Esophagus muscularis mucosa (tissue), 4 donors: Measurements from ENCODE around the gene TIMM22. TPM values are rescaled to one million over a fixed set of nuclear protein-coding genes. Genes with fewer than 3 reads are reported as not detected.
"Not testable (repeated sequence)": the region's sequence is repeated elsewhere in the genome, so short reads cannot be mapped to it uniquely, and the experiment has no call there.

Experiments used
- DNase-seq: peaks from one replicate; pipeline ENCODE4 v3.0.0-alpha.2; 2017; ENCODE audit errors: extremely low spot score
- H3K27ac ChIP-seq, 4 donors: fragments of 200-600 bp; sonication (generic); replicated peaks in 1 of 4; 1 replicate in 3 of 4; 2 replicates in 1 of 4; pipeline ENCODE4 v1.5.1; 2016 to 2019; ENCODE audit warnings: mild to moderate bottlenecking in 1 of 4
- H3K27me3 ChIP-seq, 4 donors: fragments of 200-600 bp; sonication (generic); one replicate each; pipeline versions ENCODE4 v1.5.1 to v1.6.0; 2016 to 2019
- H3K36me3 ChIP-seq, 4 donors: fragments of 200-600 bp; sonication (generic); one replicate each; pipeline ENCODE4 v1.5.1; 2016 to 2019
- H3K4me1 ChIP-seq, 4 donors: fragments of 200-600 bp; sonication (generic); one replicate each; pipeline ENCODE4 v1.5.1; 2016 to 2019
- H3K4me3 ChIP-seq, 4 donors: fragments of 200-600 bp; sonication (generic); 1 replicate in 2 of 4; 2 replicates in 2 of 4; pipeline ENCODE4 v1.5.1; 2016 to 2019; ENCODE audit warnings: mild to moderate bottlenecking in 4 of 4, moderate library complexity in 1 of 4
- H3K9me3 ChIP-seq, 4 donors: fragments of 200-600 bp; sonication (generic); 1 replicate in 3 of 4; 2 replicates in 1 of 4; pipeline ENCODE4 v1.5.1; 2016 to 2019
- EP300 ChIP-seq: sonication (generic); formaldehyde crosslinking; IDR thresholded peaks from one replicate; pipeline ENCODE4 v1.6.1; 2017; ENCODE audit warnings: antibody characterized with exemption
- POLR2A ChIP-seq: fragments of 450-650 bp; IDR thresholded peaks from one replicate; pipeline ENCODE4 v1.6.1; 2017; ENCODE audit warnings: antibody characterized with exemption, moderate library complexity, mild to moderate bottlenecking, low read depth
- POLR2AphosphoS5 ChIP-seq, 2 donors: sonication (generic); formaldehyde crosslinking; IDR thresholded peaks; one replicate each; pipeline ENCODE4 v1.6.1; 2017; ENCODE audit warnings: antibody characterized with exemption in 2 of 2
- WGBS: methylation state at CpG from one replicate; pipeline ENCODE4 v1.1.5; 2018; 5-methylcytosine and 5-hydroxymethylcytosine counted together
- intact Hi-C: fragments of 100-400 bp; cut with DNase I; formaldehyde crosslinking; loops from one replicate; pipeline ENCODE4 v1.15.1; 2023
- total RNA-seq, 4 donors: library from RNA; depleted of rRNA; stranded (reverse); fragments of >200 nt; gene quantifications; one replicate each; pipeline versions ENCODE4 v1.1.0 to v1.2.1, GENCODE V29; 2016
- TF ChIP-seq, protein P1 (sequence below), 3 experiments: fragments of 200-600 bp in 2 of 3; fragments of 450-650 bp in 1 of 3; sonication (generic) in 2 of 3; IDR thresholded peaks; one replicate each; pipeline ENCODE4 v1.5.1; 2017 to 2019; ENCODE audit warnings: antibody characterized with exemption in 3 of 3, mild to moderate bottlenecking in 2 of 3, moderate library complexity in 1 of 3

Gene TIMM22
- total RNA-seq, 4 donors from 2014 or later = 14.1 to 17.9 (median 15.8) TPM

DNA sequence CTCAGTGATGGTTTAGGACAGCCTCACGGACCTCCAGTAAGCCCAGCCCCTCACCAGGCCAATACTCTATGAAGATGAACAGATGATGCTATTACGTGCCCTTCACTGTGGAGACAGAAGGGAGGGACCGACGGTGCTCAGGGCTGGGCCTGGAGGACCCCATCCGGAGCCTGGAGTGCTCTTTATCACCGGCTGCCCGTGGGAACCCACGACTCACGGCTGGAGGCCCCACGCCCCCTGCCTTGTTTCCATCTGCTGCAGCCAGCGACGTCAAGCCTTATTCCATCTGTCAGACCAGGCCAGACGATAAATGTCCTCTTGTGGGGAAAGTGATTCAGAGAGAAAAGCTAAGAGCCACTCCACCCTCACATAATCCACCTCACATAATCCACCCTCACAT is 4.0 kb upstream of the TIMM22 start:
- no peak for DNase-seq
- no peak overlapping the region for H3K4me3 ChIP-seq
- H3K27me3 ChIP-seq = no peaks in the 10 kb centered on the region
- H3K4me1 ChIP-seq = peaks cover 2 to 14% (median 12%) of the 10 kb centered on the region in 4 donors
- no peaks in the 10 kb centered on the region for H3K36me3 ChIP-seq
- no peaks in the 10 kb centered on the region for H3K9me3 ChIP-seq
- intact Hi-C loops = no loop called here
- no peak overlapping the region for H3K27ac ChIP-seq
- TF ChIP-seq POLR2A (no peak), EP300 (no peak), POLR2AphosphoS5 (IDR thresholded peaks at IDR 0.05) (no peak)
- TF ChIP-seq, protein P1, sequence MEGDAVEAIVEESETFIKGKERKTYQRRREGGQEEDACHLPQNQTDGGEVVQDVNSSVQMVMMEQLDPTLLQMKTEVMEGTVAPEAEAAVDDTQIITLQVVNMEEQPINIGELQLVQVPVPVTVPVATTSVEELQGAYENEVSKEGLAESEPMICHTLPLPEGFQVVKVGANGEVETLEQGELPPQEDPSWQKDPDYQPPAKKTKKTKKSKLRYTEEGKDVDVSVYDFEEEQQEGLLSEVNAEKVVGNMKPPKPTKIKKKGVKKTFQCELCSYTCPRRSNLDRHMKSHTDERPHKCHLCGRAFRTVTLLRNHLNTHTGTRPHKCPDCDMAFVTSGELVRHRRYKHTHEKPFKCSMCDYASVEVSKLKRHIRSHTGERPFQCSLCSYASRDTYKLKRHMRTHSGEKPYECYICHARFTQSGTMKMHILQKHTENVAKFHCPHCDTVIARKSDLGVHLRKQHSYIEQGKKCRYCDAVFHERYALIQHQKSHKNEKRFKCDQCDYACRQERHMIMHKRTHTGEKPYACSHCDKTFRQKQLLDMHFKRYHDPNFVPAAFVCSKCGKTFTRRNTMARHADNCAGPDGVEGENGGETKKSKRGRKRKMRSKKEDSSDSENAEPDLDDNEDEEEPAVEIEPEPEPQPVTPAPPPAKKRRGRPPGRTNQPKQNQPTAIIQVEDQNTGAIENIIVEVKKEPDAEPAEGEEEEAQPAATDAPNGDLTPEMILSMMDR (IDR thresholded peaks at IDR 0.05) = no peak
- WGBS = 55% methylated on average over 12 of the region's 13 CpGs

GRCh38 chr17:995324-995723 is 1.6 kb upstream of the TIMM22 start:
- H3K4me3 ChIP-seq, H3K27me3 ChIP-seq, intact Hi-C loops, DNase-seq, H3K9me3 ChIP-seq, H3K27ac ChIP-seq: not testable (repeated sequence)
- 82% methylated on average over 8 of the region's 8 CpGs for WGBS
- Histone ChIP-seq H3K4me1 (peaks cover 24 to 38% (median 35%) of the 10 kb centered on the region in 4 donors), H3K36me3 (peaks cover 0 to 11% (median 7%) of the 10 kb centered on the region in 4 donors)

DNA sequence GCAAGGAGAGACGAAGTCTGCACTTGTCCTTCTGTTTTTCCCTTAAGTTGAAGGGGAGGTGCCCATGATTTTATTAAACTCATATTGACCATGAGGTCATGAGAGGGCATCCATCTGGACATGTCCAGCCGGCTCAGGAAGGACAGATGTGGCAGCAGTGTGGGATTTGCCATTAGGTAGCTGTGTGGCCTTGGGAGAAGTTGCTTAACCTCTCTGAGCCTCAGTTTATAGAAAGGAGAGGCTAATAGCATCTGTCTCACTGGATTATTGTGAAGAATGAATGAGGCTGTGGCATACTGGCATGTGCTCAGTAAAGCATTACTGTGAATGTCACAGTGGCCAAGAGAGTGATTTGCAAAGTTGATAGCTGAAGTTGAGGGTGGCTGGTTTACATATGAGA is 1.2 kb downstream of the TIMM22 start:
- peaks cover 51 to 66% (median 63%) of the 10 kb centered on the region in 4 donors for H3K4me1 ChIP-seq
- H3K4me3 ChIP-seq = peak overlapping the region; percentile 59 to 95 (median 88)
- intact Hi-C loops = no loop called here

GRCh38 chr17:1000597-1001461 is 3.9 kb downstream of the TIMM22 start:
- Histone ChIP-seq H3K4me1 (peaks cover 79 to 92% (median 91%) of the 10 kb centered on the region in 4 donors), H3K4me3 (no peak overlapping the region), H3K27me3 (no peaks in the 10 kb centered on the region), H3K9me3 (no peaks in the 10 kb centered on the region), H3K27ac (peak overlapping the region; percentile 81 to 92 (median 88)), H3K36me3 (peaks cover 0 to 63% (median 27%) of the 10 kb centered on the region in 4 donors)
- 22% methylated on average over 15 of the region's 15 CpGs for whole genome bisulfite sequencing
- intact Hi-C loops = loop anchor here (2.0 kb wide), 1 partner anchor 48 kb away; no protein-coding TSS in a partner anchor
- TF ChIP-seq POLR2AphosphoS5 (IDR thresholded peaks at IDR 0.05) (peak; percentile 3 to 66), POLR2A (no peak), EP300 (no peak)
- TF ChIP-seq, protein P1 (IDR thresholded peaks at IDR 0.05) = peak in 1 of 3 experiments; percentile 7
- DNase-seq = no peak

More for the DNA sequence above, 1.2 kb downstream of the TIMM22 start:
- Histone ChIP-seq H3K27me3 (no peaks in the 10 kb centered on the region), H3K36me3 (peaks cover 0 to 39% (median 19%) of the 10 kb centered on the region in 4 donors), H3K9me3 (no peaks in the 10 kb centered on the region), H3K27ac (peak overlapping the region; percentile 60 to 89 (median 87))
- TF ChIP-seq POLR2AphosphoS5 (IDR thresholded peaks at IDR 0.05) = no peak
- TF ChIP-seq EP300 = no peak
- TF ChIP-seq, protein P1 (IDR thresholded peaks at IDR 0.05) = no peak
- no peak for TF ChIP-seq POLR2A
- DNase-seq = no peak
- 16% methylated on average over 2 of the region's 2 CpGs for WGBS

GRCh38 chr17:1001640-1002411 is 4.9 kb downstream of the TIMM22 start:
- peaks cover 0 to 72% (median 29%) of the 10 kb centered on the region in 4 donors for H3K36me3 ChIP-seq
- TF ChIP-seq, protein P1 (IDR thresholded peaks at IDR 0.05) = no peak
- TF ChIP-seq EP300 (no peak), POLR2A (no peak), POLR2AphosphoS5 (IDR thresholded peaks at IDR 0.05) (no peak)

More at GRCh38 chr17:1001640-1002411, 4.9 kb downstream of the TIMM22 start:
- WGBS = 60% methylated on average over 17 of the region's 18 CpGs
- DNase-seq = no peak
- Histone ChIP-seq H3K4me3 (no peak overlapping the region), H3K27ac (peak overlapping the region; percentile 81 to 92 (median 88)), H3K27me3 (no peaks in the 10 kb centered on the region), H3K9me3 (no peaks in the 10 kb centered on the region), H3K4me1 (peaks cover 86 to 95% (median 93%) of the 10 kb centered on the region in 4 donors)
- intact Hi-C loops = loop anchor here (2.0 kb wide), 1 partner anchor 47 kb away; no protein-coding TSS in a partner anchor
